ENCODE measurements around the gene MATN1. TPM values are rescaled to one million over a fixed set of nuclear protein-coding genes. Genes with fewer than 3 reads are reported as not detected.
A peak's percentile ranks its signal among the peaks of the same experiment; 100 is the strongest.

The MATN1 gene
- total RNA-seq, 1 experiment from 2014 or later: 0.06 TPM

GRCh38 chr1:30731806-30732276 is 8.5 kb upstream of the MATN1 start:
- DNase-seq (ENCODE audit: low read depth): no peak

GRCh38 chr1:30731109-30731805 is 7.9 kb upstream of the MATN1 start:
- DNase-seq (ENCODE audit: low read depth): no peak

GRCh38 chr1:30730346-30731108 is 7.1 kb upstream of the MATN1 start:
- DNase-seq (ENCODE audit: low read depth): no peak

GRCh38 chr1:30729901-30730300 is 6.5 kb upstream of the MATN1 start:
- DNase-seq (ENCODE audit: low read depth): no peak

- DNase-seq (ENCODE audit: low read depth): no peak
Measured at GRCh38 chr1:30728832-30729638, 5.7 kb upstream of the MATN1 start.

DNA sequence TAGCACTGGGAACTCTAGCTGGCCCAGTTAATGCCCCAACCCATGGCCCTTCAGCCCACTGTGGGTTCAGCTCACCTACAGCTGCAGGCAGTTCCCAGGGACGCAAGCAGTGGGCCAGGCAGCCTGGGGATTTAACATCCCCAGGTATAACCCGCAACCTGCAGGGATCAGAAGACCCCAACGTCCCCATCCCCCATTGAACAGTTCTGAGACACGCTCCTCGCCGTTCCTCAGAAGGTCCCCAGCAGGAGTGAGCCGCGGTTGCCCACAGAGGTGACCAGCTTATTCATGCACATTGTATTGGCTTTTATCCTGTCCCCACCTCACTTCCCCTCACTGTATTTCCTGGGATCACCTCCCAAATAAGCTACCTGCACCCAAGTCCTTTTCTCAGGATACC is 5.0 kb upstream of the MATN1 start:
- DNase-seq (ENCODE audit: low read depth): no peak

DNA sequence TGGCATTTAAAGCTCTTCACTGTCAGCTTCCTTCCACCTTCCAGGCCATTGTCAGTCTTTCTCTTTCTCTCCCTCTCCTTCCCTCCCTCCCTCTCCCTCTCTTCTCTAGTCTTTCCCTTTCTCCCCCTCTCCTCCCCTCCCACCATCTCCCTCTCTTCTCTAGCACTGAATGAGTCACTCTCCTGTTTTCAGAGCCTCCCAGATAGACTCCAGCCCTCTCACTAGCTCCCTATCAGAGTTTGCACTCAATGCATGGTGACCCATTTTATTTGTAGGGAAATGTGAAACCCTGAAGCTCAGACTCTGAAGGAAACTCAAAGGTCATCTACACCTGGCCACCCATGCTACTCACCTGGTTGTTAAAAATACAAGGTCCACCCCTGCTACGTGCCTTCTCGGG is 4.4 kb upstream of the MATN1 start:
- peak; percentile 49 for DNase-seq (ENCODE audit: low read depth)

GRCh38 chr1:30726773-30727684 is 3.6 kb upstream of the MATN1 start:
- DNase-seq (ENCODE audit: low read depth): no peak

DNA sequence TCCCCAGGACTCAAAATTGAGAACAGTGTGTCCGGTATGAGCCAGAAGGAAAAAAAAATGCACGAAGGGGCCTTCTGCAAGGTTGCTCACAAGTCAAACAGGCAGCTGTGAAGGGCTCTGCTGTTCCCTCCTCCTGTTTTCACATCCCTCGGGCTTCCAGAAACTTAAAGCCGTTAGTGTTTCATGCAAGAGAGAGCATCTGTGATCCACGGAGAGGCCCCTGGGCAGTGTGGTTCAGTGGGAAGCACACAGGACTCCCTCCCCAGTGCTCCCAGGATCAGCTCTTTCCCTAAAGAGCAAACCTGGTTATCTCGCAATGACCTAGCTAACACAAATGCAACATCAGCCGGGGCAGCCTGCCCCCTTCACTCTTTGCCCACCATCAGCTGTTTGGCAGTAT is 2.9 kb upstream of the MATN1 start:
- DNase-seq (ENCODE audit: low read depth): no peak

- no peak for DNase-seq (ENCODE audit: low read depth)
Measured at GRCh38 chr1:30725450-30726095, 2.2 kb upstream of the MATN1 start.

DNA sequence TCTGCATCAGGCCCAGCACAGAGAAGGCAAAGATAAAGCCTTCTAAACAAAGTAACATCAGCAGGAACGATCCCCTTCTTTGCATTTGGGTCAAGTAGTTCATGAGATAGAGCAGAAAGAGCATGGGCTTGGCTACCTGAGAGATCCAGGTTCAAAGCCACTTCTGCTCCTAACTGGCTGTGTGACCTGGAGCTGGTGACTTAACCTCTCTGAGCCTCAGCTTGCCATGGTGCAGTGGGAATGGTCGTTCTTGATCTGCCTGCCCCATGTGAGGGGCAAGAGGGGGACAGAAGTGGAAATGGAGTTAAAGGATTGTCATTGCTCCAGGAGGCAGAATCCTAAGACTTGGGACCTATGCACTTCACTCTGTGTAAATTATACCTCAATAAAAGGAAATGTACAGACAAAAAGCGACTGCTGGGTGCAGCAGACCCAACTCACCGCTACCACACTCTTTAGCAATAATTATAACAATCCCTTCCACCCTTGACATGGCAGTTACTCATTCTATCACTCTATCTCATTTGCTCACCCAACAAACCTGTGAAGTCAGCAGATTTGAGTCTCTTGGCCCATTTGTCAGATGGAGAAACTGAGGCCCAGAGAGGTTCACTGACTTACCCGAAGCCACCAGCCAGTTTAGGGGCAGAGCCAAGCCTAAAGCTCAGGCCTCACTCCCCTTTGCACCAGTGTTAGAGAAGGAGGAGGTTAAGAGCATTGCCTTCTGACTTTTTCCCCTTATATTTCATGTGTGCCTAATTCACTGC is 1.5 kb upstream of the MATN1 start:
- DNase-seq (ENCODE audit: low read depth): no peak

- DNase-seq (ENCODE audit: low read depth): no peak
Measured at GRCh38 chr1:30724175-30724574, 790 bp upstream of the MATN1 start.

DNA sequence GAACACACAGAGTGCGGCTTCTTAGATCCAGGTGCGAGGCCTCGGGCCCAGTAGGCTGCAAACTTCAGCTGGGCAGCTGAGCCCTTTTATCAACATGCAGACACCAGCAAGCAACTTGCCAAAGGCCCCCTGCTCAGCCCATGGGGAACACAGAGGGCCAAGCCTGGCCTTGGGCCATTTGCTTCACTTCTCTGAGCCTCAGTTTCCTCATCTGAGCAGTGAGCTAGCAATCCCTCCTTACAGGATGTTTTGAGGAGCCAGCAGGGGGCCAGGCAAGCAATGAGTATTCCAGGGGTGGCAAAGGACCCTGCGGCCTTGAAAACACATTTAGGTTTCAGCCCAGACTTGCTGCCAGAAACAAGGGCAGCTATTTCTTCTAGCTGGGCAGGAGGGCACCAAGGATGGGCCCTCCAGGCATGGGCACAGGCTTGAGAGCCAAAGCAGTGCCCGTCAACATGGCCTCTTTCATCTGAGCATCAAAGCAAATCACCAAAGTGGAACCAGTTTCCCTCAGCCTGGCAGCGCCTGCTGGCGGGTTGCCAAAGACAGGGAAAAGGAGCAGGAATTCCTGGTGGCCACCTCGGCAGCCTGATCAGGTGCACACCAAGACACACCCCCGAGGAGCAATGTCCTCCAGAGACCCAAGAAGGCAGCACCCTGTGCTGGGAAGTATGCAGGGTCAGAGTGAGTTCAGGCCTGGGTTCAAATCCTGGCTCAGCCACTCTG is 1.4 kb downstream of the MATN1 start:
- DNase-seq (ENCODE audit: low read depth): no peak

DNA sequence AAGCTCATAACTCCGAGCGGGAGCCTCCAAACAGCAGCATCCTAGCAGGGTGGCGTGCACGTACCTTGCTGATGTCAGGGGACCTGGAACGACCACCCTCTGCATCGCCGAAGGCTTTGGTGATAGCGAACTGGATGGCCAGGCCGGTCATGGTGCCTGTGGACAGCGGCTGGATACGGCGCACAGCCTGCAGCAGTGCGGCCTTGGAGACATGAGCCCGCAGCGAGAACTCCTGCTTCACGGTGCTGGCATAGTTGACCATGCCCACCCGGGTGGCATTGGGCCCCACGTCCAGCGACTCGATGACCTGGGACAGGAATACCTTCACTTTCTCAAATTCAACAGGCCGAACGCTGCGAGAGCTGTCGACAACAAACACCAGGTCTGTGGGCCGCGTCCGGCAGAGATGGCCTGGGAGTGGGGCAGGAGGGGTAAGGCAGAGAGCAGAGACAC is 2.0 kb downstream of the MATN1 start:
- DNase-seq (ENCODE audit: low read depth): no peak

- no peak for DNase-seq (ENCODE audit: low read depth)
Measured at GRCh38 chr1:30720271-30721223, 2.8 kb downstream of the MATN1 start.

- DNase-seq (ENCODE audit: low read depth): peak; percentile 51
Measured at GRCh38 chr1:30719406-30720270, 3.7 kb downstream of the MATN1 start.
